Measurements from ENCODE around the gene PCDHB16. TPM values are rescaled to one million over a fixed set of nuclear protein-coding genes. Genes with fewer than 3 reads are reported as not detected.

The PCDHB16 gene
- total and polyA plus RNA-seq, 2 of the 13 experiments (the other 11 are each of a cell fraction or from before 2014, with no cell fraction given) = 0.60 to 0.66 TPM

- TF ChIP-seq BCL6 (CRISPR knock-in tag; IDR thresholded peaks at IDR 0.05) (no peak), AKAP8 (CRISPR knock-in tag; IDR thresholded peaks at IDR 0.05) (no peak), SMARCE1 (IDR thresholded peaks at IDR 0.05; ENCODE audit: borderline replicate concordance) (no peak), ZFP36 (IDR thresholded peaks at IDR 0.05; ENCODE audit: borderline replicate concordance, low read depth, low read length, partially characterized antibody) (no peak), ZSCAN20 (CRISPR knock-in tag; IDR thresholded peaks at IDR 0.05; ENCODE audit: borderline replicate concordance) (no peak), KDM1A (CRISPR knock-in tag; IDR thresholded peaks at IDR 0.05) (no peak), HNF4G (IDR thresholded peaks at IDR 0.05; ENCODE audit: borderline replicate concordance, low read depth, low read length) (no peak), HNF4G (CRISPR knock-in tag; IDR thresholded peaks at IDR 0.05; ENCODE audit: borderline replicate concordance, low read depth) (no peak), ZNF800 (CRISPR knock-in tag; IDR thresholded peaks at IDR 0.05) (0 out of 2 replicates have a peak, but pooled peaks have one; percentile 50), AHR (CRISPR knock-in tag; IDR thresholded peaks at IDR 0.05) (no peak), HNRNPH1 (optimal IDR thresholded peaks at IDR 0.05; ENCODE audit: low read depth, low read length) (no peak), ONECUT2 (CRISPR knock-in tag; IDR thresholded peaks at IDR 0.05) (no peak), TARDBP (CRISPR knock-in tag; IDR thresholded peaks at IDR 0.05) (no peak), FOXA1 (IDR thresholded peaks at IDR 0.05) (no peak), FOXA1 (CRISPR knock-in tag; IDR thresholded peaks at IDR 0.05) (no peak), MAFF (IDR thresholded peaks at IDR 0.05; ENCODE audit: low read depth, low read length) (no peak)
- TF ChIP-seq, protein P1, sequence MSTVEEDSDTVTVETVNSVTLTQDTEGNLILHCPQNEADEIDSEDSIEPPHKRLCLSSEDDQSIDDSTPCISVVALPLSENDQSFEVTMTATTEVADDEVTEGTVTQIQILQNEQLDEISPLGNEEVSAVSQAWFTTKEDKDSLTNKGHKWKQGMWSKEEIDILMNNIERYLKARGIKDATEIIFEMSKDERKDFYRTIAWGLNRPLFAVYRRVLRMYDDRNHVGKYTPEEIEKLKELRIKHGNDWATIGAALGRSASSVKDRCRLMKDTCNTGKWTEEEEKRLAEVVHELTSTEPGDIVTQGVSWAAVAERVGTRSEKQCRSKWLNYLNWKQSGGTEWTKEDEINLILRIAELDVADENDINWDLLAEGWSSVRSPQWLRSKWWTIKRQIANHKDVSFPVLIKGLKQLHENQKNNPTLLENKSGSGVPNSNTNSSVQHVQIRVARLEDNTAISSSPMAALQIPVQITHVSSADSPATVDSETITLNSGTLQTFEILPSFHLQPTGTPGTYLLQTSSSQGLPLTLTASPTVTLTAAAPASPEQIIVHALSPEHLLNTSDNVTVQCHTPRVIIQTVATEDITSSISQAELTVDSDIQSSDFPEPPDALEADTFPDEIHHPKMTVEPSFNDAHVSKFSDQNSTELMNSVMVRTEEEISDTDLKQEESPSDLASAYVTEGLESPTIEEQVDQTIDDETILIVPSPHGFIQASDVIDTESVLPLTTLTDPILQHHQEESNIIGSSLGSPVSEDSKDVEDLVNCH (CRISPR knock-in tag; IDR thresholded peaks at IDR 0.05) = no peak
- TF ChIP-seq, protein P2, sequence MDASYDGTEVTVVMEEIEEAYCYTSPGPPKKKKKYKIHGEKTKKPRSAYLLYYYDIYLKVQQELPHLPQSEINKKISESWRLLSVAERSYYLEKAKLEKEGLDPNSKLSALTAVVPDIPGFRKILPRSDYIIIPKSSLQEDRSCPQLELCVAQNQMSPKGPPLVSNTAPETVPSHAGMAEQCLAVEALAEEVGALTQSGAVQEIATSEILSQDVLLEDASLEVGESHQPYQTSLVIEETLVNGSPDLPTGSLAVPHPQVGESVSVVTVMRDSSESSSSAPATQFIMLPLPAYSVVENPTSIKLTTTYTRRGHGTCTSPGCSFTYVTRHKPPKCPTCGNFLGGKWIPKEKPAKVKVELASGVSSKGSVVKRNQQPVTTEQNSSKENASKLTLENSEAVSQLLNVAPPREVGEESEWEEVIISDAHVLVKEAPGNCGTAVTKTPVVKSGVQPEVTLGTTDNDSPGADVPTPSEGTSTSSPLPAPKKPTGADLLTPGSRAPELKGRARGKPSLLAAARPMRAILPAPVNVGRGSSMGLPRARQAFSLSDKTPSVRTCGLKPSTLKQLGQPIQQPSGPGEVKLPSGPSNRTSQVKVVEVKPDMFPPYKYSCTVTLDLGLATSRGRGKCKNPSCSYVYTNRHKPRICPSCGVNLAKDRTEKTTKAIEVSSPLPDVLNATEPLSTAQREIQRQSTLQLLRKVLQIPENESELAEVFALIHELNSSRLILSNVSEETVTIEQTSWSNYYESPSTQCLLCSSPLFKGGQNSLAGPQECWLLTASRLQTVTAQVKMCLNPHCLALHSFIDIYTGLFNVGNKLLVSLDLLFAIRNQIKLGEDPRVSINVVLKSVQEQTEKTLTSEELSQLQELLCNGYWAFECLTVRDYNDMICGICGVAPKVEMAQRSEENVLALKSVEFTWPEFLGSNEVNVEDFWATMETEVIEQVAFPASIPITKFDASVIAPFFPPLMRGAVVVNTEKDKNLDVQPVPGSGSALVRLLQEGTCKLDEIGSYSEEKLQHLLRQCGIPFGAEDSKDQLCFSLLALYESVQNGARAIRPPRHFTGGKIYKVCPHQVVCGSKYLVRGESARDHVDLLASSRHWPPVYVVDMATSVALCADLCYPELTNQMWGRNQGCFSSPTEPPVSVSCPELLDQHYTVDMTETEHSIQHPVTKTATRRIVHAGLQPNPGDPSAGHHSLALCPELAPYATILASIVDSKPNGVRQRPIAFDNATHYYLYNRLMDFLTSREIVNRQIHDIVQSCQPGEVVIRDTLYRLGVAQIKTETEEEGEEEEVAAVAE (CRISPR knock-in tag; IDR thresholded peaks at IDR 0.05; ENCODE audit: borderline replicate concordance) = no peak
- TF ChIP-seq, protein P3, sequence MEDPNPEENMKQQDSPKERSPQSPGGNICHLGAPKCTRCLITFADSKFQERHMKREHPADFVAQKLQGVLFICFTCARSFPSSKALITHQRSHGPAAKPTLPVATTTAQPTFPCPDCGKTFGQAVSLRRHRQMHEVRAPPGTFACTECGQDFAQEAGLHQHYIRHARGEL (CRISPR knock-in tag; IDR thresholded peaks at IDR 0.05) = no peak
- TF ChIP-seq, protein P4, sequence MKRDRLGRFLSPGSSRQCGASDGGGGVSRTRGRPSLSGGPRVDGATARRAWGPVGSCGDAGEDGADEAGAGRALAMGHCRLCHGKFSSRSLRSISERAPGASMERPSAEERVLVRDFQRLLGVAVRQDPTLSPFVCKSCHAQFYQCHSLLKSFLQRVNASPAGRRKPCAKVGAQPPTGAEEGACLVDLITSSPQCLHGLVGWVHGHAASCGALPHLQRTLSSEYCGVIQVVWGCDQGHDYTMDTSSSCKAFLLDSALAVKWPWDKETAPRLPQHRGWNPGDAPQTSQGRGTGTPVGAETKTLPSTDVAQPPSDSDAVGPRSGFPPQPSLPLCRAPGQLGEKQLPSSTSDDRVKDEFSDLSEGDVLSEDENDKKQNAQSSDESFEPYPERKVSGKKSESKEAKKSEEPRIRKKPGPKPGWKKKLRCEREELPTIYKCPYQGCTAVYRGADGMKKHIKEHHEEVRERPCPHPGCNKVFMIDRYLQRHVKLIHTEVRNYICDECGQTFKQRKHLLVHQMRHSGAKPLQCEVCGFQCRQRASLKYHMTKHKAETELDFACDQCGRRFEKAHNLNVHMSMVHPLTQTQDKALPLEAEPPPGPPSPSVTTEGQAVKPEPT (CRISPR knock-in tag; IDR thresholded peaks at IDR 0.05; ENCODE audit: low read depth) = no peak
These were observed at the start of gene PCDHB16 (continued) for GRCh38 chr5:141182248-141182647.

Data from HepG2 (cell line).